HCT116 (cell line): ENCODE data around the gene FAM241A.

Experiments used
- ATF3 ChIP-seq: IDR thresholded peaks from 2 replicates; pipeline ENCODE4 v1.6.1; 2012
- CTCF ChIP-seq, 3 experiments: fragments of 200-600 bp in 1 of 3; sonication (generic) in 1 of 3; IDR thresholded peaks in 2 of 3; conservative IDR thresholded peaks in 1 of 3; 2 replicates each; pipeline ENCODE4 v1.5.1; 2012 to 2017; ENCODE audit warnings: low read depth in 2 of 3, low read length in 2 of 3, antibody characterized with exemption in 1 of 3, borderline replicate concordance in 1 of 3, control low read depth in 1 of 3, mild to moderate bottlenecking in 1 of 3, mixed read lengths in 1 of 3, mixed run types in 1 of 3, moderate library complexity in 1 of 3; ENCODE audit not compliant: insufficient read depth in 1 of 3

GRCh38 chr4:112173593-112174558 lies 28.6 kb downstream of the FAM241A start:
- TF ChIP-seq CTCF (IDR thresholded peaks at IDR 0.05 in 2 of 3, conservative IDR thresholded peaks at IDR 0.05 in 1 of 3; ENCODE audit: borderline replicate concordance in 1 of 3, insufficient read depth in 1 of 3, low read depth in 2 of 3, low read length in 2 of 3), result no peak
- TF ChIP-seq ATF3, result no peak
